IPS-18c (cell line): ENCODE measurements around the gene MAGEE1.

Source experiments
- H3K4me3 ChIP-seq: 2 replicates; pipeline ENCODE4 v1.7.0; 2013; ENCODE audit warnings: low read depth, mild to moderate bottlenecking, low read length, moderate library complexity; ENCODE audit not compliant: insufficient read depth
- H3K9me3 ChIP-seq: one replicate; pipeline ENCODE4 v1.6.1; 2013; ENCODE audit warnings: mild to moderate bottlenecking, low read length, moderate library complexity; ENCODE audit not compliant: control insufficient read depth, insufficient read depth

The MAGEE1 gene

GRCh38 chrX:76427560-76428242, at the start of gene MAGEE1:
MAGEE1 (plus strand) TSS chrX:76427710; CDS start chrX:76427931, 221 bp downstream.
- Histone ChIP-seq H3K4me3 (peak within 1 kb of the TSS; percentile 57), H3K9me3 (peaks cover 3% of the 10 kb centered on the region)

- no peak overlapping the region for H3K4me3 ChIP-seq
- H3K9me3 ChIP-seq = peaks cover 5% of the 10 kb centered on the region
Observed at GRCh38 chrX:76398970-76399369, 28.5 kb upstream of the MAGEE1 start.

GRCh38 chrX:76407795-76408194, 19.7 kb upstream of the MAGEE1 start:
- no peaks in the 10 kb centered on the region for H3K9me3 ChIP-seq
- no peak overlapping the region for H3K4me3 ChIP-seq

- Histone ChIP-seq H3K9me3 (no peaks in the 10 kb centered on the region), H3K4me3 (no peak overlapping the region)
Observed at GRCh38 chrX:76420237-76420636, 7.3 kb upstream of the MAGEE1 start.

- Histone ChIP-seq H3K9me3 (peaks cover 3% of the 10 kb centered on the region), H3K4me3 (peak overlapping the region; percentile 57)
Observed at GRCh38 chrX:76428243-76429130, 977 bp downstream of the MAGEE1 start.

- H3K9me3 ChIP-seq = no peaks in the 10 kb centered on the region
- no peak overlapping the region for H3K4me3 ChIP-seq
Observed at GRCh38 chrX:76433219-76433618, 5.7 kb downstream of the MAGEE1 start.

GRCh38 chrX:76434103-76434741, 6.7 kb downstream of the MAGEE1 start:
- H3K9me3 ChIP-seq = no peaks in the 10 kb centered on the region
- no peak overlapping the region for H3K4me3 ChIP-seq

GRCh38 chrX:76439188-76439587, 11.7 kb downstream of the MAGEE1 start:
- Histone ChIP-seq H3K4me3 (no peak overlapping the region), H3K9me3 (no peaks in the 10 kb centered on the region)

- Histone ChIP-seq H3K9me3 (no peaks in the 10 kb centered on the region), H3K4me3 (no peak overlapping the region)
Observed at GRCh38 chrX:76453737-76454406, 26.4 kb downstream of the MAGEE1 start.

- no peaks in the 10 kb centered on the region for H3K9me3 ChIP-seq
Observed at GRCh38 chrX:76454456-76454927, 27.0 kb downstream of the MAGEE1 start.

GRCh38 chrX:76477353-76477752, 49.8 kb downstream of the MAGEE1 start:
- no peaks in the 10 kb centered on the region for H3K9me3 ChIP-seq
- H3K4me3 ChIP-seq = no peak overlapping the region

More at GRCh38 chrX:76454456-76454927, 27.0 kb downstream of the MAGEE1 start:
- no peak overlapping the region for H3K4me3 ChIP-seq
